Activated naive CD4-positive, alpha-beta T cell (primary cell): ENCODE results near the gene WDCP.
"Not testable (repeated sequence)": the region's sequence is repeated elsewhere in the genome, so short reads cannot be mapped to it uniquely, and the experiment has no call there.

ENCODE experiments used
- DNase-seq, 4 experiments: peaks; one replicate each; lab custom pipeline; 2025; lab: John Stamatoyannopoulos, UW

Gene WDCP

GRCh38 chr2:24022324-24022974, 24.7 kb downstream of the WDCP start:
- DNase-seq = no peak

GRCh38 chr2:24021122-24021998, 25.8 kb downstream of the WDCP start:
- no peak for DNase-seq

DNA sequence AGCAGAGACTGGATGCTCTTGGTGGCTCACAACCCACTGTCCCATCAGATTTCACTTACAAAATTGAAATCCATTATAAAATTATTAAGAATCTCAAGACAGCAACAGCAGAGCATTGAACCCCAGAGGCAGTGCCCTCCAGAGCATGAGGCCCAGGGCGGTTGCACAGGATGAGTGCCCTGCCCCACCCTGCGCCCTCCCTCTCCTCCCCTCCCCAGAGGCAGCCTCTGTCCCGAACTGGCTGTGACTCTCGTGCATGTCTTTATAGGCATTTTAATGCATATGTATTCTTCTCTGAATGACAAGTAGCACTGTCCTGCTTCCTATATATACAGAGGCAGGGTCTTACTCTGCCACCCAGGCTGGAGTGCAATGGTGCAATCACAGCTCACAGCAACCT, 26.9 kb downstream of the WDCP start:
- no peak for DNase-seq

DNA sequence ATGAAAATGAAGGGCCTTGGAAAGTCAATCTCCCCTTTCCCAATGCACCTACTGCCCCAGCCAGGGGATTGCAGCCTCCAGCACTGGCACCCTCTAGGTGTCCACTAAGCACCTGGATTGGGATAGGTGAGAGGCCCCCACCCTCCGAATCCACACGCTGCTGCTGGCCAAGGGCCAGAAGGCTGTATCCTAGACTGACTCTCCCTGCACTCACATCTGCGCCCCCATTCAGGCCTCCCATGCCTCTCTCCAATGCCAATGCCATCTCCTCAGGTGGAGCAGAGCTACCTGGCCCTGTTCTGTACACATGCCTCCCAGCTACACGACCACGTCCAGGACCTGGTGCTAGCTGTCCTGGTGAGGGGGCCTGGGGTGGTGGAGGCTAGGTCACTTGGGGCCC, 27.5 kb downstream of the WDCP start:
- DNase-seq = no peak

DNA sequence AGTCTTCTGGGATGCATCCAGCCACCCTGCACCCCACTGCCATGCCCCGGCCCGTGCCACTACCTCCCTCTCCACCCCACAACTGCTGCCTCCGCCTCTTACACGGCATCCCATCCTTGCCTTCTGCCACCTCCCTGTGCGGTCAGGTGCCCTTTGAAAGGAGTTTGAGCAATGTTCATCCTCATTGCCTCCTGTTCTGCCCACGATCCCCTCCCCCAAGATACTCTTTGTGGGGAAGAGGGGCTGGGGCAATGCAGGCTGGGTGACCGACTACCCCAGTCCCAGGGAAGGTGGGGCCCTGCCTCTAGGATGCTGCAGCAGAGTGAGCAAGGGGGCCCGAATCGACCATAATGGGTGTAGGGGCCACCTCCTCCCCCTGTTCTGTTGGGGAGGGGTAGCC, 28.9 kb downstream of the WDCP start:
- DNase-seq = no peak

DNA sequence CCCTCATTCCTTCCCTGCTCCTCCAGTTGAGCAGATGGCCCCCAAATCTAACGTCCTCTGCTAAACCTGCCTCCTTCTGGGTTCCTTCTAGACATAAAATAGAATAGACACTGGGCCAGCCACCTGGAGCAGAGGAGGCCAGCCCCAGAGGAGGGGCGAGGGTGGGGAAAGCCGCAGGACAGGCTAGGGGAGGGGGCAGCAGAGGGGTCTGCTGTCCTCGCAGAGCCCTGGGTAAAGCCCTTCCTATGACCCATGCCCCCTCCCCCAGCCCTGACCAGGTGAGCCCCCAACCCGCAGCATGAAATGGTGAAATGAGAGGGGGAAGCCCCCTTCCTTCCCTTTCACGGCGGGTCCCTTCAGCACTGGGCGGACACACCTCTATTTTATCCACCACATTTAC, 29.5 kb downstream of the WDCP start:
- no peak for DNase-seq

GRCh38 chr2:24016853-24017703, 30.1 kb downstream of the WDCP start:
- DNase-seq = no peak

GRCh38 chr2:24016376-24016761, 30.8 kb downstream of the WDCP start:
- no peak for DNase-seq

- no peak for DNase-seq
Measured at GRCh38 chr2:24015562-24016375, 31.4 kb downstream of the WDCP start.

- not testable (repeated sequence) for DNase-seq
Measured at GRCh38 chr2:24014902-24015301, 32.3 kb downstream of the WDCP start.

- no peak for DNase-seq
Measured at GRCh38 chr2:24012521-24013188, 34.5 kb downstream of the WDCP start.

- no peak for DNase-seq
Measured at GRCh38 chr2:24011250-24012104, 35.7 kb downstream of the WDCP start.

DNA sequence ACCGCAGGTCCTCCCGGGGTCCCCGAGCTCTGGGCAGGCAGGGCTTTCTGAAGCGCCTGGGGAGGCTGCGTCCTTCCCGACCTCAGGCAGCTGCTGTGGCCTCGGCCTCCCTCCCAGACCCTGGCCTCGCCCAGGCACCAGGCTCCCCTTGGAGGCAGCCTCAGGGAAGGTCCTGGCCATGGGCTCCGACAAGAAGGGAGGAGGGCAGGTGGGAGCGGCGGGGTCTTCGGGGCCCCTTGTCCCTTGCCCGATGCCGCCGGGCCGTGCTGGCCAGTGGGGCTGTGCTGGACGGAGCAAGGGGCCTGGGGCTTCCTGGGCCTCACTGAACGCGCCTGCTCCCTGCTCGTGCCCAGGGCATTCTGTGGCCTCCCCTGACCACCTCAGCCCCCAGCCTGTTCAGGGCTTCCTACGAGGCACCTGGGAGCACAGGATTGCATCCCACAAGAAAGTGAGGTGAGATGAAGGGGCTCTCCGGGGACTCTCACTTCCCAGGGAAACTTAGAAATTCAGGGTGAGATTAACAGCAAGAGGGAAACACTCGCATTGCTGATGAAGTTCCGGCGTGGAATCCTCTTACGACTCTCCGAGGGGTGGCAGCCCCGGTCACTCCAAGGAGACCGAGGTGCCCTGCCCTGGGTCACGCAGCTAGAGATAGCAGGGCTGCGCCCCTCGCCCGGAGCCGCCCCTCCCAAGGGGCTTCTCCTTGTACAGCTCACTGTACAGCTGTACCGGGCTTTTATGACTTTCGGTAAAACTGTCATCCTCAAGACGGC, 36.5 kb downstream of the WDCP start:
- no peak for DNase-seq

DNA sequence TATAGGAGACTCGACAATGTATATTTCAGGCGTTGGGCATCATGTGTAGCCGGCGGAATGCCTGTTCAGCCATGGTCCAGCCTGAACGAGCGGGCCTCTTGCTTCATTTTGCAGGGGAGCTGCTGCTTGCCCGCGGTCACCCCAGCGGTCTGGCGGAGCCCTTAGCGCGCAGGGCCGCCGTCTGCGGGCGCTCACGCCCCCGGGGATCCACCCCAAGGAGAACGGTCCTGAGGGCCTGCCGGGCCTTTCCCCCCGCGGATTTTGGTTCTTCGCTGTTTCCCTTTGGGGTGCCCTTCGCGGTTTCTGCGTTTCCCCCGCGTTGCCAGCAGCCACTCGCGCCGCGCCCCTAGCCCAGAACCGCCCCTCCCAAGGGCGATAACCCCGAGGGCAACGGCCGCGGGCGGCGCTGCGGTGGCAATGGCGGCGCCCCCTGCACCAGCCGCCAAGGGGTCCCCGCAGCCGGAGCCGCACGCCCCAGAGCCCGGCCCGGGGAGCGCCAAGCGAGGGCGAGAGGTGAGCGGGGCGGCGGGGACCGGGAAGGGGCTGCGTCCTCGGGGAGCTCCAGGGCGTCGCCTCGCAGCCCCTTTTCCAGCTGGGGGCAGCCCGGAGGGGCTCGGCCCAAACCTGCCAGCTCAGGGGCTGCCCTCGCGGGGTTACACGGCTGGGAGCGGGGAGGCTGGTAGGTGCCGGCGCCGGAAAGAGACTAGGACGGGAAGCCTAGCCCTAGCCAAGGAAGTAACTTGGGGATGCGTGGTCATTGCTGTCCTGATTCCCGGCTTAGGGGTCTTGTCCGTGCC, 37.3 kb downstream of the WDCP start, which contains the start of gene MFSD2B:
TSS of gene MFSD2B (plus strand) at position 406 of the 797 bp plus-strand sequence. CDS start at position 418, 12 bp downstream.
- DNase-seq = no peak

DNA sequence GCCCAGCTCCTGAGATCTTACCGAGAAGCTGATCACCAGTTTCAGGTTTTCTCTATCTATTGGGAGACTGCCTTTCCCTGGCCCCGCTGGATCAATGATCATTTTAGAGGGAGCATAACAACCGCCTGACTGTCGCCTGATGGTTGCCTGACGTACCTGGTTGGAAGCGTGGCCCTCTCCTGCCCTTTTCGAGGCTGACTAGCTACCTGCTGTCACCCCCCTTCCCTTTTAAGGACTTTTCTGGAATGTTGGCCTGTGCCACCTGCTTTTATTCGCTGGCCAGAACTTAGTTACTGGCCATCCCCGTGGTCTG, 37.9 kb downstream of the WDCP start:
- no peak for DNase-seq

GRCh38 chr2:24008672-24009366, 38.4 kb downstream of the WDCP start:
- DNase-seq = no peak

DNA sequence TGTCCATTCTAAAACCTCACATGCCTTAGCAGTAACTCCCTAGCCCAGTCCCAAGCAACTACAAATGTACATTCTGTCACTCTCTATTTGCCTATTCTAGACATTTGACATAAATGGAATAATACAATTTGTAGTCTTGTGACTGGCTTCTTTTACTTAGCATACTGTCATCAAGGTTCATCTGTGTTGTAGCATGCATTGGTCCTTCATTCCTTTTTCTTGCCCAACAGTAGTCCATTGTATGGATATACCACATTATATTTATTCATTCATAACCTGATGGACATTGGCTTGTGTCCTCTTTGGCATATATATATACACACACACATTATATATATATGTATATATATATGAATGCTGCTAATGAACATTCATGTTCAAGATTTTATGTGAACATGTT, 39.5 kb downstream of the WDCP start:
- no peak for DNase-seq

- no peak for DNase-seq
Measured at GRCh38 chr2:23994567-23994966, 52.6 kb downstream of the WDCP start.
